ELF-1 (cell line): ENCODE data around the gene GCKR.

ENCODE experiments used
- DNase-seq: peaks from one replicate; pipeline ENCODE4 v3.0.0-alpha.2; 2016; ENCODE audit warnings: low read depth, low spot score

GCKR gene, protein sequence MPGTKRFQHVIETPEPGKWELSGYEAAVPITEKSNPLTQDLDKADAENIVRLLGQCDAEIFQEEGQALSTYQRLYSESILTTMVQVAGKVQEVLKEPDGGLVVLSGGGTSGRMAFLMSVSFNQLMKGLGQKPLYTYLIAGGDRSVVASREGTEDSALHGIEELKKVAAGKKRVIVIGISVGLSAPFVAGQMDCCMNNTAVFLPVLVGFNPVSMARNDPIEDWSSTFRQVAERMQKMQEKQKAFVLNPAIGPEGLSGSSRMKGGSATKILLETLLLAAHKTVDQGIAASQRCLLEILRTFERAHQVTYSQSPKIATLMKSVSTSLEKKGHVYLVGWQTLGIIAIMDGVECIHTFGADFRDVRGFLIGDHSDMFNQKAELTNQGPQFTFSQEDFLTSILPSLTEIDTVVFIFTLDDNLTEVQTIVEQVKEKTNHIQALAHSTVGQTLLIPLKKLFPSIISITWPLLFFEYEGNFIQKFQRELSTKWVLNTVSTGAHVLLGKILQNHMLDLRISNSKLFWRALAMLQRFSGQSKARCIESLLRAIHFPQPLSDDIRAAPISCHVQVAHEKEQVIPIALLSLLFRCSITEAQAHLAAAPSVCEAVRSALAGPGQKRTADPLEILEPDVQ

DNA sequence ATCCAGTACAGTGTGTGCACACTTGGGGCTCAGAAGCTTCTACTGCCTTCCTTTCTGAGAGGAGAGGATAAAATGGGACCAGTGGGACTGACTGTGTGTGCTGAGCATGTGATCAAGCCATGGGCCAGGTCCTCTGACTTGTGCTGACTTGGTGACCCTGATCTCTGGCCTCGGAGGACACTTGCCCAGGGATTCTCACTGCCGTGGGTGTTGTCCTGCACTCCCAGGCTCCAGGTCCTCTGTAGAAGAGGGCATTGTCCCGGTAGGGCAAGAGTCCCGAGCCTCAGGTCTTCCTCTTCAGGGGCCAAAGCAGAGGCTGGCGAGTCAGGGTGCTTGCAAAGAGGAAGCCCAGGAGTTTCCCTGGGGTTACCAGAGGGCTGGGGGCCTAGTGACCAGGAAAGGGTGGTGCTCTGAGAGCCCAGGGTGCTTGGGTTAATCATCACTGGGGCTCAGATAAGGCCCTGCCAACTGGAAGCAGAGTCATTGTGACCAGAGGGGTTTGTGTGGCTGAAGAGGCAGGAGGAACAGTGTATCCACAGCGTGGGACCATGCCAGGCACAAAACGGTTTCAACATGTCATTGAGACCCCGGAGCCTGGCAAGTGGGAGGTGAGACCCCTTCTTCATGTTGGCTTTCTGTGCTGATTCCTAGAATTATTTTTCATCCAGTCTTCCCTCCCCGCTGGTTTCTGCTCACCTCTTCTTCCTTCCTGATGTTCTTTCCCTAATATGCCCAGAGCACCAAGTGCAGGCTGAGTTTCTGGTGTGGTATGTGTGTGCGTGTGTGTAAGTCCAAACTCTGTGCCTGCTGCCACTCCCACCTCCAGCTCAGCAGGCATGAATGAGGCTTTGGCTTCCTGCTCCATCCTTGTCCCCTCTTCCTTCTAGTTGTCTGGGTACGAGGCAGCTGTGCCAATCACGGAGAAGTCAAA, at the start of gene GCKR:
TSS of gene GCKR (plus strand) at position 483 of the 931 bp plus-strand sequence. CDS start at position 549, 66 bp downstream.
- no peak for DNase-seq

DNA sequence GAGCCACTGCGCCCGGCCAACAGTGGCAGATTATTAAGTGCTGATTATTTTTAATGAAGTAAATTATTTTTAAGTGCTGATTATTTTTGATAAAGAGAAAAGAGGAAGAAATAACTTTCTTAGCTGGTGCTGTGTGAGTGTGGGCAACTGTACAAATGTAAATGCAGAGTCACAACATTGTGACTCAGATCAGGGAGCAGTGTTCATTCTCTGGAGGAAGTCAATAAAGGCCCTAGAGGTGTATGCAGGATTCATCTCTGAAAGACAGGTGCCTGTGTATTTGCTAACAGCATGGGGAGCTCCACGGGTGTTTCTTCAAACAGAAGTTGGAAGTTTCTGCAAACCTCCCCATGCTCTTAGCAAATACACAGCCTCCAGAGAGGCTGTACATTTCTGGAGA, 48.3 kb upstream of the GCKR start:
- no peak for DNase-seq

GRCh38 chr2:27451095-27451494, 45.5 kb upstream of the GCKR start:
- no peak for DNase-seq

DNA sequence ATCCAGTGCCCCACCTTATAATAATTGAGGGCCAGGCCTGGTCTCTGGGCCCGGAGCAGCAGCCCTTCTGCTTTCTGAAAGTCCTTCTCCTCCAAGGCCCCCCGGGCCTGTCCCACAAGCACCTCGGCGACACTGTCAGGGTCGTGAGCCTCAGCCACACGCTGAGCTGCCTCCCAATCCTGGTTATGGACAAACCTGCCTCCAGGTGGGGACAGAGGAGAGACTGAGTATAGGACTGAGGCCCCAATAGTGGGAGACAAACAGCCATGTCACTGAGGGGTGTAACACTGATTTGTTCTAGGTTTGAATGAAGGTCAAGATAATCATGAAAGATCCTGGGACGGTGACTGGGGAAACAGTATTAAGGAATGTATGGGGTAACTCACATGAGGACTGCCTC, 42.7 kb upstream of the GCKR start:
- DNase-seq: no peak

GRCh38 chr2:27461118-27461517, 35.5 kb upstream of the GCKR start:
- no peak for DNase-seq

DNA sequence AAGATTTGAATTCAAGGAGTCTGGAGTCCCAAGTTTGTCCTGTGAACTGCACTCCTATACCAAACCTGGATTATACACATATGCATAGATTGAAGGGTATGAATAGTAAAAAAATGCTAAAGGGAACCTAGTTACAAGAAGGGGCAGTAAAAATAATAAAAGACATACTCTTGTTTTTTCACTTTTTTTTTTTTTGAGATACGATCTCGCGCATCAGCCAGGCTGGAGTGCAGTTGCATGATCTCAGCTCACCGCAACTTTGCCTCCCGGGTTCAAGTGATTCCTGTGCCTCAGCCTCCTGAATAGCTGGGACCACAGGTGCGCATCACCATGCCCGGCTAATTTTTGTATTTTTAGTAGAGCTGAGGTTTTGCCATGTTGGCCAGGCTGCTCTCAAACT, 32.2 kb upstream of the GCKR start:
- no peak for DNase-seq

DNA sequence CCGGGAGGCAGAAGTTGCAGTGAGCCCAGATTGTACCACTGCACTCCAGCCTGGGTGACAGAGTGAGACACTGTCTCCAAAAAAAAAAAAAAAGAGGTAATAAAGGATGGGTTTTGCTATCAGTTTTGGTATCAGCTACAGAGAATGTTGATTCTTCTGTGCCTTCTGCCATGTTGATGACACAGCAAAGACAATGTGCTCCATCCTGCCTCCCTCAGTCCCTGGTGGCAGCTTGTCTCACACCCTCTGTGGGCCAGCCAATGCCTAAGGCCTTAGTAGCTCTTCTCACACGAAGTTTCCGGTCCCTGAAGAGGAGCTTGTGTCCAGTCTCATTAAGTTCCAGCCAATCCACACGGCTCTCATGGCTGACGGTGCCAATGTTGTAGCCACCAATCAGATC, 24.7 kb upstream of the GCKR start:
- no peak for DNase-seq

GRCh38 chr2:27485496-27485895, 11.1 kb upstream of the GCKR start:
- DNase-seq: no peak

- DNase-seq: no peak
These were observed 7.5 kb upstream of the GCKR start for GRCh38 chr2:27489118-27489497.

DNA sequence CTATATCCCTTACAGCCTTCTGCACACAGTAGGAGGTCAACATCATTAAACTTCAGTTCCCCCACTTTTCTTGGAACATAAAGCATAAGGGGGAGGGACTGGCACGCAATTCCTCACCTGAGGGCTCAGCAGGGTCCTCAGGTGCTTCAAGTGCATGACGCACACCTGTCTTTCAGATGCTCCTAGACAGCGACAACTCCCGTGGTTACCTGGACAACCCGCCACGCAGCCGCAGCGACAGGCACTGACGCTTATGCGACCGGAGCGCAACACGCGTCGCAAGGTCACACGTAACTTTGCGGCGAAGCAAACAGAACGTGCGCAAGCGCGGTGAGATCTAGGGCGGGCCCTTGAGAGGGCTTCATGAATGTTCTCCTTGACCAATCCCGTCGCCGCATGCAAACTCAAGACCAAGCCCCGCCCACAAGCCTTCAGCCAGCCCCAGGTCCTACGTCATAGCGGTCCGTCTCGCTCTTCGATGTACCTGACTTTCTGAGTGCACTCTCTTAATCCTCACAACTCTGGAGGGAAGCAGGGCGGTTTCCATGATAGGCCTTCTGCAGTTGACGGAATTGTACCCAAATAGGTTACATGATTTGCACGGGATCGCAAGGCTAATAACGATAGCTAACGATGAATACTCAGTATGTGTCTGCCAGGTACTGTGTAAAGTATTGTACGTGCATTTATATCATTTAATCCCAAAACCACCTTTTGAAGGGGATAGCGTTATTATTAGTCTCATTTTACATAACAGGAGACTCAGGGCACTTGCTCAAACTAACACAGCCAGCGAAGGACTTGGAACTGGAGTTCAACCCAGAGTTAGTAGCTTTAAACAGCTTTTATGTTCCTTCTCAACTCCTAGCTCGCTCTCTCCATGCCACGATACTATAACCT, 6.9 kb upstream of the GCKR start, which contains the start of gene IFT172:
TSS of gene IFT172 (minus strand) at position 246 of the 900 bp plus-strand sequence. CDS start at position 156, 90 bp downstream.
- DNase-seq: peak; percentile 100

GRCh38 chr2:27492557-27492956, 4.1 kb upstream of the GCKR start:
- DNase-seq: no peak

- DNase-seq: peak; percentile 14
These were observed 2.7 kb upstream of the GCKR start for GRCh38 chr2:27493948-27494283.

GRCh38 chr2:27494284-27494943, 2.2 kb upstream of the GCKR start:
- DNase-seq: peak; percentile 18

DNA sequence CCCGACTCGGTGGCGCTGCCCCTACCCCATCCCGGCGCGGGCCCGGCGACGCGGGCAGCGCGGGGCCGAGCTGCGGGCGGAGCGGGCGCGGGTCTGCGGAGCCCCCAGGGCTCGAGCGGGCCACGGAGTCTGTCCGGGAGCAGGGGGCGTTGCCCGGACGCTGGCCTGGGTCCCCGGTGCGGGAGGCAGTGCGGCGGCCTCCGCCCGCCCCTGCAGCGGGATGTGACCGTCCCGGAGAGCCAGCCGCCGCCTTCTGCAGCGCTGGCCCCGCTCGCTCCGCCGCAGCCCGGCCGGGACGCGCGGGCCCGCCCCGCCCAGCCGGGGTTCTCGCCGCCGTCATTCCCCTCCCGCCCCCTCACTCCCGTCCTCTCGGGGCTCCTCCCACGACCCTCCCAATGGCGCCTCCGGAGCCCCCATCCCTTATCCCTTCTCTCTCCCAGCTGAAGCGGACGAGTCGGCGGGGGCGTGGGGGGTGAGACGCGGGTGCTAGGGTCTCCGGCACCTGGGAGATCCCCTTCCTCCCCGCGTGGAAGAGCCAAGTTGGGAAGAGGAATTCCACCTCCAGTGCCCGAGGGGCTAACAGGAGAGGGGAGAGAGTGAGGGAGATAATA, 1.6 kb upstream of the GCKR start, which contains the start of gene FNDC4:
TSS of gene FNDC4 (minus strand) at position 257 of the 611 bp plus-strand sequence. CDS start 521 bp downstream, outside the sequence.
- peak; percentile 12 for DNase-seq

DNA sequence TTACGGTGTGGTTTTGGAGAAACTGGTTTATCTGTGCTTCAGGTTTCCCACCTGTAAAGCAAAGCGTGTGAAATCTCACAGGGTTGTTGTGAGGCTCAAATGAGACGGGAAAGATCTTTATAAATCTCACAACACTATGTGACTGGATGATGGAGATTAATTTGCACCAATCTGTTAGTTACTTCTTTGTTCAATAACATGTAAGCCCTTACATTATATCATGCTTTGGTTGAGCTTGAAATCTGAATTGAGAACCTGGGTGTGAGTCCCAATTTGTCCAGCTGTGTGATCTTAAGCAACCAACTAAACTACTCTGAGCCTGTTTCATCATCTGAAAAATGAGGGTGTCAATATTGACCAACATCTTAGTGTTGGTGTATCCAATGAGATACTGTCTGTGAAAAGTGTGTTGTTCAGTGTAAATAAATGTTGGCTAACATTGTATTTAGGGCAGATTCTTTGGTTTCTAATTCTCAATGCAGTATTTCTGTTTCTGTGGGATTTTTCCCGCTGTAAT, 741 bp upstream of the GCKR start:
- no peak for DNase-seq

- DNase-seq: no peak
These were observed 619 bp downstream of the GCKR start for GRCh38 chr2:27497288-27497627.

GRCh38 chr2:27498975-27499374, 2.3 kb downstream of the GCKR start:
- no peak for DNase-seq

DNA sequence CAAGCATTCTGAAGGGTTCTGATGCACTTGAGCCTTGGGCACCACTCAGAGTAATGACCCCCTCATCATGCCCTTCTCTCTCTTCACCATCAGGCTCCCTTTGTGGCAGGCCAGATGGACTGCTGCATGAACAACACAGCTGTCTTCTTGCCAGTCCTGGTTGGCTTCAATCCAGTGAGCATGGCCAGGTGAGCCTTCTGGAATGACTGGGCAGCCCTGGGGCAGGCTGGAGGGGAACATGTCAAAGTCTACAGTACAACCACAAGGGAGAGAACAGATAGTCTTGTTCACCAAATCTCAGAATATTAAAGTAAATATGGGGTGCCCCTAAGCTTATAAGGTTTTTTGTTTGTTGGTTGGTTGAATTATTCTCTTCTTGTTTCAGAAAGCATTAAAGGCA, 4.4 kb downstream of the GCKR start:
- no peak for DNase-seq

DNA sequence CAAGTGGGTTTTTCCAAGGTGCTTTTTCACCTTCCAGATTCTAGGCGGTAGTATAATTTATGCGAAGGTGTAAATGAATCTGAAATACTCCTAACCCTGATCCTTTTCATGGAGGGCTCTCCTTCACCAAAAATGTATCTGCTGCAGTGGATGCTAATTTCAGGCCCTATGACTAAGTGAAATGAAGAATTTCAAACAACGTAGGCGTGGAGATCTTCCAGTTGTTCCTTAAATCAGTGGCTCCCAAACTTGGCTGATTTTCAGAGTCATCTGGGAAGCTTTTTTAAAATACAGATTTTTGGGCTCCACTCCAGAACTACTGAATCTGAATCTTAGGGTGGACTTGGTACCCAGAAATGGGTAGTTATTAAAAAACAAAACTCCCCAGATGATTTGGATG, 5.5 kb downstream of the GCKR start:
- DNase-seq: no peak

DNA sequence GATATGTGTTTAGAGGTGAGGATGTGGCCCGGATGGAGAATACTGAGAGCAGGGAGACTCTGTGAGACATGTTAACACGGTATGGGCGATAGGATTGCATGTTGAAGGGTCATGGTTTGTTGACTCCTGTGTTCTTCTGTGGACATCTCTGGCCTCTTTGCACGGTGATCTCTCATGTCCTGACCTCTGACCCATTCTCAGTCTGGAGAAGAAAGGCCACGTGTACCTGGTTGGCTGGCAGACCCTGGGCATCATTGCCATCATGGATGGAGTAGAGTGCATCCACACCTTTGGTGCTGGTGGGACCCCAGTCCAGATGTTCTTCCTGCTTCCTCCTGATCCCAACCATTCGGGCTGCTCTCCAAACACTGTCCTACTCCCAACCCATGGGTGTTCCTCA, 9.9 kb downstream of the GCKR start:
- DNase-seq: no peak
